ENCODE results near the gene FHIP1A. TPM values are rescaled to one million over a fixed set of nuclear protein-coding genes. Genes with fewer than 3 reads are reported as not detected.
A peak's percentile ranks its signal among the peaks of the same experiment; 100 is the strongest.

The FHIP1A gene
- total and polyA plus RNA-seq, 2 of the 8 experiments (the other 6 are each of a cell fraction or from before 2014, with no cell fraction given): 17.9 to 75.2 TPM

GRCh38 chr4:151376540-151376939, 32.4 kb upstream of the FHIP1A start:
- CTCF ChIA-PET (ENCODE audit: partially characterized antibody): interaction anchor here (1.0 kb wide), 1 partner anchor 100 kb away, joined by 3 read pairs; no protein-coding TSS in a partner anchor
- no peak for FAIRE-seq
- POLR2A ChIA-PET (ENCODE audit: partially characterized antibody): interaction anchor here (0.6 kb wide), 2 partner anchors 96 to 319 kb away, joined by 3 to 4 read pairs; no protein-coding TSS in a partner anchor
- TF ChIP-seq JUN (IDR thresholded peaks at IDR 0.05; ENCODE audit: low read depth, low read length) (no peak), YY1 (IDR thresholded peaks at IDR 0.05; ENCODE audit: low read depth, low read length) (no peak), BCL11A (IDR thresholded peaks at IDR 0.05; ENCODE audit: low read depth in 2 of 2, low read length in 2 of 2) (no peak), CTBP2 (IDR thresholded peaks at IDR 0.05; ENCODE audit: borderline replicate concordance, insufficient read depth, insufficient read length, low read length) (no peak), TAF7 (optimal IDR thresholded peaks at IDR 0.05; ENCODE audit: borderline replicate concordance, low read depth, low read length) (no peak), SP2 (IDR thresholded peaks at IDR 0.05; ENCODE audit: low read length) (no peak), RBBP5 (IDR thresholded peaks at IDR 0.05; ENCODE audit: borderline replicate concordance, low read depth, low read length) (no peak), TCF12 (IDR thresholded peaks at IDR 0.05; ENCODE audit: low read depth, low read length) (no peak), CHD1 (IDR thresholded peaks at IDR 0.05; ENCODE audit: low read depth, low read length) (no peak), CEBPB (IDR thresholded peaks at IDR 0.05; ENCODE audit: low read depth, low read length) (no peak), ZNF274 (IDR thresholded peaks at IDR 0.05; ENCODE audit: borderline replicate concordance, extremely low read depth, low read length) (no peak), USF2 (IDR thresholded peaks at IDR 0.05; ENCODE audit: low read length) (no peak)
- TF ChIP-seq, protein P1, sequence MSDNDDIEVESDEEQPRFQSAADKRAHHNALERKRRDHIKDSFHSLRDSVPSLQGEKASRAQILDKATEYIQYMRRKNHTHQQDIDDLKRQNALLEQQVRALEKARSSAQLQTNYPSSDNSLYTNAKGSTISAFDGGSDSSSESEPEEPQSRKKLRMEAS (IDR thresholded peaks at IDR 0.05): no peak

More at GRCh38 chr4:151376540-151376939, 32.4 kb upstream of the FHIP1A start:
- H4K8ac ChIP-seq (ENCODE audit: extremely low read depth, insufficient read depth, low read length): no peak overlapping the region
- no peak overlapping the region for H3K9ac ChIP-seq (replicated peaks in 1 of 4; ENCODE audit: extremely low read depth in 1 of 4, low read depth in 3 of 4, low read length in 3 of 4)
- H3K18ac ChIP-seq (ENCODE audit: extremely low read depth, low read length): no peak overlapping the region
- peaks cover 0 to 3% (median 0%) of the 10 kb centered on the region in 4 experiments; a peak in 1 of 8 replicates for H3K36me3 ChIP-seq (ENCODE audit: control insufficient read depth in 2 of 4, insufficient read depth in 4 of 4, low read length in 3 of 4)
- no peak overlapping the region for H4K91ac ChIP-seq (replicated peaks; ENCODE audit: insufficient read length, low read length)
- H3K4me3 ChIP-seq (ENCODE audit: extremely low read depth in 1 of 4, insufficient read depth in 2 of 4, low read depth in 3 of 4, low read length in 4 of 4): no peak overlapping the region
- DNase-seq (ENCODE audit: low read depth in 1 of 2, low spot score in 2 of 2): no peak
- H3K27ac ChIP-seq (ENCODE audit: low read depth, low read length): no peak overlapping the region
- no peaks in the 10 kb centered on the region for H3K23me2 ChIP-seq (ENCODE audit: low read depth, low read length)
- no peak overlapping the region for H3K23ac ChIP-seq (ENCODE audit: insufficient read length)
- no peak overlapping the region for H3K56ac ChIP-seq (replicated peaks; ENCODE audit: insufficient read length, low read depth, low read length)
- no peaks in the 10 kb centered on the region for H3K79me1 ChIP-seq (ENCODE audit: low read depth, low read length)
- no peak overlapping the region for H3K14ac ChIP-seq (ENCODE audit: insufficient read length)
- no peak overlapping the region for H2BK120ac ChIP-seq (replicated peaks; ENCODE audit: low read depth, low read length)
- H3K4me1 ChIP-seq (replicated peaks in 1 of 4; ENCODE audit: control insufficient read depth in 3 of 4, insufficient read depth in 4 of 4, low read length in 3 of 4): peaks cover 0 to 3% (median 0%) of the 10 kb centered on the region in 4 experiments; a peak in 1 of 7 replicates
- H2AFZ ChIP-seq (ENCODE audit: low read length): no peak overlapping the region
- no peak overlapping the region for H2BK5ac ChIP-seq (ENCODE audit: low read depth, low read length)
- H3K4ac ChIP-seq (replicated peaks; ENCODE audit: insufficient read length, low read depth, low read length): no peak overlapping the region
- H4K20me1 ChIP-seq (replicated peaks in 1 of 2; ENCODE audit: control insufficient read depth in 1 of 2, insufficient read depth in 2 of 2, low read length in 2 of 2): no peaks in the 10 kb centered on the region
- no peak overlapping the region for H4K5ac ChIP-seq (ENCODE audit: insufficient read length, low read depth, low read length)
- H2AK5ac ChIP-seq (ENCODE audit: low read depth, low read length): no peak overlapping the region
- no peak overlapping the region for H2BK12ac ChIP-seq (ENCODE audit: low read depth, low read length)
- peaks cover 0 to 12% of the 10 kb centered on the region in 2 experiments; a peak in 1 of 4 replicates for H3K9me3 ChIP-seq (ENCODE audit: insufficient read depth in 2 of 2, low read depth in 1 of 2, low read length in 1 of 2)
- no peaks in the 10 kb centered on the region for H3K79me2 ChIP-seq (ENCODE audit: control insufficient read depth in 1 of 2, insufficient read depth in 2 of 2, low read length in 2 of 2)
- no peak overlapping the region for H2BK15ac ChIP-seq (ENCODE audit: low read length)
- H3K27me3 ChIP-seq (replicated peaks in 1 of 4; ENCODE audit: control insufficient read depth in 3 of 4, extremely low read depth in 1 of 4, insufficient read depth in 3 of 4, low read length in 3 of 4): no peaks in the 10 kb centered on the region
- H2BK20ac ChIP-seq (ENCODE audit: low read length): no peak overlapping the region
- peak overlapping the region in 1 of 2 experiments; percentile 10; a peak in 1 of 4 replicates for H3K4me2 ChIP-seq (ENCODE audit: insufficient read depth in 1 of 2, low read depth in 2 of 2, low read length in 2 of 2)
- 52% methylated on average over 1 of the region's 1 CpG; no CpG with 5 or more reads in 1 of the 2 experiments for WGBS, 2 experiments (ENCODE audit: extremely low coverage in 1 of 2, insufficient coverage in 1 of 2, insufficient read length in 1 of 2, insufficient replicate concordance in 2 of 2, low coverage in 1 of 2, low lambda C conversion rate in 2 of 2, missing lambda C conversion rate in 1 of 2)

Measured in H1 (cell line).